H1 (cell line): ENCODE measurements around the gene SPATA25. TPM values are rescaled to one million over a fixed set of nuclear protein-coding genes. Genes with fewer than 3 reads are reported as not detected.
A peak's percentile ranks its signal among the peaks of the same experiment; 100 is the strongest.

Experiments used
- BRCA1 ChIP-seq: IDR thresholded peaks from 2 replicates; pipeline ENCODE4 v1.6.1; 2012; ENCODE audit warnings: low read depth, low read length, improper control_type of control experiment
- CHD1 ChIP-seq: IDR thresholded peaks from 2 replicates; pipeline ENCODE4 v1.6.1; 2012; ENCODE audit warnings: low read depth, low read length, improper control_type of control experiment
- CREB1 ChIP-seq: IDR thresholded peaks from 2 replicates; pipeline ENCODE4 v1.6.1; 2012; ENCODE audit warnings: inconsistent platforms
- CTBP2 ChIP-seq: IDR thresholded peaks from 2 replicates; pipeline ENCODE4 v1.7.0; 2011; ENCODE audit warnings: borderline replicate concordance, mild to moderate bottlenecking, moderate library complexity, mixed read lengths, low read length; ENCODE audit not compliant: insufficient read depth, insufficient read length
- FOSL1 ChIP-seq: IDR thresholded peaks from 2 replicates; pipeline ENCODE4 v1.6.1; 2011; ENCODE audit warnings: mild to moderate bottlenecking, low read depth, low read length, moderate library complexity; ENCODE audit not compliant: insufficient read depth
- GTF2F1 ChIP-seq: IDR thresholded peaks from 2 replicates; pipeline ENCODE4 v1.6.1; 2012; ENCODE audit warnings: low read depth, low read length, improper control_type of control experiment, borderline replicate concordance
- HDAC6 ChIP-seq: IDR thresholded peaks from one replicate; pipeline ENCODE4 v1.7.1; 2012; ENCODE audit warnings: low read depth, mild to moderate bottlenecking, inconsistent platforms, low read length, moderate library complexity
- KDM4A ChIP-seq: IDR thresholded peaks from one replicate; pipeline ENCODE4 v1.7.1; 2012; ENCODE audit warnings: low read depth, mild to moderate bottlenecking, moderate library complexity, low read length, inconsistent platforms; ENCODE audit not compliant: severe bottlenecking
- KDM5A ChIP-seq: fragments of 200-600 bp; IDR thresholded peaks from 2 replicates; pipeline ENCODE4 v1.7.1; 2012; ENCODE audit warnings: mild to moderate bottlenecking, low read length, inconsistent platforms, mixed read lengths
- MAFK ChIP-seq: IDR thresholded peaks from 2 replicates; pipeline ENCODE4 v1.6.1; 2012; ENCODE audit warnings: low read depth, mild to moderate bottlenecking, improper control_type of control experiment, low read length
- POU5F1 ChIP-seq: IDR thresholded peaks from 2 replicates; pipeline ENCODE4 v1.6.1; 2011; ENCODE audit warnings: low read depth, mild to moderate bottlenecking, low read length, moderate library complexity
- RAD21 ChIP-seq, 2 experiments: IDR thresholded peaks in 1 of 2; conservative IDR thresholded peaks in 1 of 2; 2 replicates each; pipeline ENCODE4 v1.6.1; 2011; ENCODE audit warnings: low read depth in 2 of 2, low read length in 2 of 2, improper control_type of control experiment in 1 of 2, inconsistent platforms in 1 of 2, mild to moderate bottlenecking in 1 of 2, moderate library complexity in 1 of 2
- RBBP5 ChIP-seq: IDR thresholded peaks from 2 replicates; pipeline ENCODE4 v1.7.1; 2012; ENCODE audit warnings: low read depth, mild to moderate bottlenecking, inconsistent platforms, low read length, moderate library complexity, borderline replicate concordance
- RXRA ChIP-seq: IDR thresholded peaks from 2 replicates; pipeline ENCODE4 v1.6.1; 2011; ENCODE audit warnings: low read depth, mild to moderate bottlenecking, low read length, moderate library complexity; ENCODE audit not compliant: insufficient read depth
- SIRT6 ChIP-seq: IDR thresholded peaks from one replicate; pipeline ENCODE4 v1.7.1; 2012; ENCODE audit warnings: low read length, inconsistent platforms
- SP1 ChIP-seq: IDR thresholded peaks from 2 replicates; pipeline ENCODE4 v1.6.1; 2011; ENCODE audit warnings: low read depth, low read length
- SP2 ChIP-seq: IDR thresholded peaks from 2 replicates; pipeline ENCODE4 v1.6.1; 2012; ENCODE audit warnings: mild to moderate bottlenecking, low read length, inconsistent platforms
- SP4 ChIP-seq: IDR thresholded peaks from 2 replicates; pipeline ENCODE4 v1.6.1; 2012; ENCODE audit warnings: low read length, inconsistent platforms
- SRF ChIP-seq: IDR thresholded peaks from 2 replicates; pipeline ENCODE4 v1.6.1; 2011; ENCODE audit warnings: mild to moderate bottlenecking, low read depth, low read length, moderate library complexity
- TCF12 ChIP-seq: IDR thresholded peaks from 2 replicates; pipeline ENCODE4 v1.6.1; 2011; ENCODE audit warnings: low read depth, mild to moderate bottlenecking, low read length
- YY1 ChIP-seq: IDR thresholded peaks from 2 replicates; pipeline ENCODE4 v1.6.1; 2011; ENCODE audit warnings: low read depth, mild to moderate bottlenecking, low read length
- ZNF274 ChIP-seq: IDR thresholded peaks from 2 replicates; pipeline ENCODE4 v1.7.0; 2012; ENCODE audit warnings: low read length, borderline replicate concordance; ENCODE audit errors: extremely low read depth
- polyA plus RNA-seq, 7 experiments: library from polyadenylated mRNA; depleted of rRNA in 3 of 7; stranded (reverse) in 5 of 7; unstranded in 2 of 7; fragments of >200 nt in 5 of 7; fragments of 200-250 nt in 2 of 7; gene quantifications; 1 replicate in 5 of 7; 2 replicates in 1 of 7; 4 replicates in 1 of 7; pipeline versions ENCODE4 v1.2.1 to v1.2.3, GENCODE V29; 2011 to 2013; ENCODE audit warnings: missing spikeins in 2 of 7, mixed read lengths in 2 of 7
- total RNA-seq: library from RNA; stranded (reverse); fragmentation: NEBNext Ultra II Directional; extraction: Animal tissue kit (Norgen Biotek cat#: 25700); gene quantifications from 2 replicates; pipeline ENCODE4 v1.2.1, GENCODE V29; 2021
- TF ChIP-seq, protein P1 (sequence below): IDR thresholded peaks from 2 replicates; pipeline ENCODE4 v1.6.1; 2012; ENCODE audit warnings: low read length, inconsistent platforms

Gene SPATA25
- total and polyA plus RNA-seq, 2 of the 8 experiments (the other 6 are each of a cell fraction or from before 2014, with no cell fraction given) = 2.0 to 3.0 TPM

DNA sequence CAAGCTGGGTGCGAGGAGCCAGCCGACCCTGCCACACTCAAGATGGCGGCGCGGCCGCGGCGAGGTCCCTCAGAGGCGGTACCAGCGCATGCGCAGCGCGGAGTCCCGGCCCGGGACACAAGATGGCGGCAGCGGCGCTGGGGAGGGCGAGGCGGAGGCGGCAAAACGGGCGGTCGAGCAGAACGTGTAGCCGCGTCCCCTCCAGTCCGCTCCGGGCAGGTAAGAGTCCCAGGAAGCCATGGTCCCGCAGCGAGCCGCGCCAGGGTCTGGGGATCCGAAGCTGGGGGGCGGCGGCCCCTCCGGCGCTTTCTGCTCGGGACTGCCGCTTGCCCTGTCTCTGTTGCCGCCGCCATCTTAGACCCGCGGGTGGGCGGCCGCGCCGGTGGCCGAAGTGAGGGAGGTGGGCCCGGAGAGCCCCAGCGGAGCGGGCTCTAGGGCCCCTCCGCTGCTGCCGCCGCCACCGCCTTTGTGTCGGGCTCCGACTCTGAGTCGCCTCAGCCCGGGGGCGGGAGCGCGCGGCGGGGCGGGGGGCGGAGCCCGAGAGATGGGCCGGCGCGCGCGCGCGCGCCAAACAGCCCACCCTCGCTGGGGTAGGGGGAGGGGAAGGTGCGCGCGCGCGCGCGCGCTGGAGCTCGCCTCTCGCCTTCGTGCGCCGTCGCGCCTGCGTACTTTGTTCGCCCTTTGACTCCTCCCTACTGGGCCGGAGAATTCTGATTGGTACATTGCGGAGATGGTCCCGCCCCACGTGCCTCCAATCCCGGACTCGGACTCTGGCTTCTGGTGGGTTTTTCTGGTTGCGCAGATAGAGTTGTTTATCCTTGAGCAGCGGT lies 47.4 kb upstream of the SPATA25 start, which contains the start of gene PCIF1 (continued):
- TF ChIP-seq SIRT6 = peak; percentile 71
- 0 out of 2 replicates have a peak, but pooled peaks have one; percentile 58 for TF ChIP-seq FOSL1
- TF ChIP-seq SRF = no peak
- TF ChIP-seq GTF2F1 = peak; percentile 43; the same call in 1 of the 2 replicates
- peak; percentile 97 for TF ChIP-seq SP4
- no peak for TF ChIP-seq POU5F1
- no peak; the same call in 1 of the 2 replicates for TF ChIP-seq CREB1
- TF ChIP-seq KDM4A = peak; percentile 61
- TF ChIP-seq YY1 = peak; percentile 99
- peak; percentile 22; the same call in 1 of the 2 replicates for TF ChIP-seq SP2
- TF ChIP-seq MAFK = no peak
- TF ChIP-seq, protein P1, sequence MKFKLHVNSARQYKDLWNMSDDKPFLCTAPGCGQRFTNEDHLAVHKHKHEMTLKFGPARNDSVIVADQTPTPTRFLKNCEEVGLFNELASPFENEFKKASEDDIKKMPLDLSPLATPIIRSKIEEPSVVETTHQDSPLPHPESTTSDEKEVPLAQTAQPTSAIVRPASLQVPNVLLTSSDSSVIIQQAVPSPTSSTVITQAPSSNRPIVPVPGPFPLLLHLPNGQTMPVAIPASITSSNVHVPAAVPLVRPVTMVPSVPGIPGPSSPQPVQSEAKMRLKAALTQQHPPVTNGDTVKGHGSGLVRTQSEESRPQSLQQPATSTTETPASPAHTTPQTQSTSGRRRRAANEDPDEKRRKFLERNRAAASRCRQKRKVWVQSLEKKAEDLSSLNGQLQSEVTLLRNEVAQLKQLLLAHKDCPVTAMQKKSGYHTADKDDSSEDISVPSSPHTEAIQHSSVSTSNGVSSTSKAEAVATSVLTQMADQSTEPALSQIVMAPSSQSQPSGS = no peak
- TF ChIP-seq TCF12 = no peak
- no peak for TF ChIP-seq CTBP2
- no peak for TF ChIP-seq ZNF274
- no peak; the same call in none of the 2 replicates for TF ChIP-seq CHD1
- no peak for TF ChIP-seq BRCA1
- TF ChIP-seq KDM5A = no peak
- TF ChIP-seq RBBP5 = peak; percentile 92; the same call in 1 of the 2 replicates
- TF ChIP-seq RXRA = no peak
- TF ChIP-seq HDAC6 = no peak
- peak; percentile 83 for TF ChIP-seq SP1
- no peak for TF ChIP-seq RAD21 (IDR thresholded peaks at IDR 0.05 in 1 of 2, conservative IDR thresholded peaks at IDR 0.05 in 1 of 2; ENCODE audit: low read depth in 2 of 2, low read length in 2 of 2)
